GOT3 (cell line): ENCODE data around the gene AK8.

Experiments used
- DNase-seq: peaks from one replicate; lab custom pipeline; 2025; ENCODE audit warnings: mixed read lengths; lab: John Stamatoyannopoulos, UW

The AK8 gene

DNA sequence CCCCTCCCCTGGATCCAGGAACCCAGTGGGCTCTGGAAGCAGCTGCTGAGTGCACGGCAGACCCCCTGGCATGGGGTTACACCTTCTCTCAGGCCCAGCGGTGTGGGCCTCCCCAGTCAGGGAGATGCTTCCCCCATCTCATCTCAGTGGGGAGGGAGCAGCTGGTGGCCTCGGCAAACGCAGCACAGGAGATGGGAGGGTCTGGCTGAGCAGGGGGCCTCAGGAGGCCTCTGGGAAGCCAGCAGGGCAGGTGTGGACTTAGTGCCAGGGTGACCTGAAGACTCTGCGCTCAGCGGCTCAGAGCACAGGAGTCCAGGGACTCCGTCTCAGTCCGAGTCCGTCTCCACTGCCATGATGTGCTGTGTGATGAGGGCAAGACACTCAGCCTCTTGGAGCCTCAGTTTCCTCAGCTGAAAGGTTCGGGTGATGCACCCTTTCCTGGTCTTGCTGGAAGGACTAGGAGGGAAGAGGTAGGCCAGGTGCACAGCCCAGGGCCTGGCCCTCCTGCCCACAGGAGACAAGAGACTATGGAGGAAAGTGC lies 107.2 kb downstream of the AK8 start:
- DNase-seq: no peak

DNA sequence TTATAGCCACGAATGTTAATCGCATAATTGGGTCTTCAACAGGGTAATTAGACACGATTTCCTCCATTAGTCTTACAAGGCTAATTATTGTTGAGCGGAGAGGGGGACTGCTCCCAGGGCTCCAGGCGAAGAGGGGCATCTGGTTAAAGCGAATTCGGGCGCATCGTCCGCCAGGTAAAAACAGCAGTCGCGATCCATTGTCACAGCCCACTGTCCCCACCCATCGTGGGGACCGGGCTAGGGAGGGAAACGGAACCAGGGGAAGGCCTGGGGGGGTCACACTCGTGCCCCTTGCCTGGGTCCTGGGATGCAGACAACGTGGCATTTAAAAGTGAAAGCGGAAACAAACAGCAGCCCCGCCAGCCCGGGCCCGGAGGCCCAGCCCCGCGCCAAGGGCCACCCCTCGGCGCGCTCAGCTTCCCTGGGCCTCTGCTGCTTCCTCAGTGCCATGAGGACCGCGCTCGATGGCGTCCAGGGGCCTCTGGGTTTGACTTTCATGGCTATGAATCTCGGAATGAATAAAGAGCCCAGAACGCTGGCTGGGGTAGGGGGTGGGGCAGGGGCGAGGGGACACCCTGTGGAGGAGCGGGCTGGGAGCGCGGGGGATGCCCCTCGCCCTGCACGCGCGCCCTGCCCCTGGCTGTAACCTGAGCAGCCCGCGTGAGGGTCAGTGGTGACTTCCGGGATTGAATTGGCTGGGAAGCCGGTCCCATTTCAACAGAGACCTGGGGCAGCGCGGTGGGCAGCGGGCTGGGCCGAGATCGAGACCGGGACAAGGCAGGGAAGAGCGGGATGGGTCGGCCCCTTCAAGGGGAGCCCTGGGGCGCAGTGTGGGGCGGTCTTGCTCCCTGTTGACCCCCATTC lies 107.9 kb downstream of the AK8 start:
- no peak for DNase-seq

DNA sequence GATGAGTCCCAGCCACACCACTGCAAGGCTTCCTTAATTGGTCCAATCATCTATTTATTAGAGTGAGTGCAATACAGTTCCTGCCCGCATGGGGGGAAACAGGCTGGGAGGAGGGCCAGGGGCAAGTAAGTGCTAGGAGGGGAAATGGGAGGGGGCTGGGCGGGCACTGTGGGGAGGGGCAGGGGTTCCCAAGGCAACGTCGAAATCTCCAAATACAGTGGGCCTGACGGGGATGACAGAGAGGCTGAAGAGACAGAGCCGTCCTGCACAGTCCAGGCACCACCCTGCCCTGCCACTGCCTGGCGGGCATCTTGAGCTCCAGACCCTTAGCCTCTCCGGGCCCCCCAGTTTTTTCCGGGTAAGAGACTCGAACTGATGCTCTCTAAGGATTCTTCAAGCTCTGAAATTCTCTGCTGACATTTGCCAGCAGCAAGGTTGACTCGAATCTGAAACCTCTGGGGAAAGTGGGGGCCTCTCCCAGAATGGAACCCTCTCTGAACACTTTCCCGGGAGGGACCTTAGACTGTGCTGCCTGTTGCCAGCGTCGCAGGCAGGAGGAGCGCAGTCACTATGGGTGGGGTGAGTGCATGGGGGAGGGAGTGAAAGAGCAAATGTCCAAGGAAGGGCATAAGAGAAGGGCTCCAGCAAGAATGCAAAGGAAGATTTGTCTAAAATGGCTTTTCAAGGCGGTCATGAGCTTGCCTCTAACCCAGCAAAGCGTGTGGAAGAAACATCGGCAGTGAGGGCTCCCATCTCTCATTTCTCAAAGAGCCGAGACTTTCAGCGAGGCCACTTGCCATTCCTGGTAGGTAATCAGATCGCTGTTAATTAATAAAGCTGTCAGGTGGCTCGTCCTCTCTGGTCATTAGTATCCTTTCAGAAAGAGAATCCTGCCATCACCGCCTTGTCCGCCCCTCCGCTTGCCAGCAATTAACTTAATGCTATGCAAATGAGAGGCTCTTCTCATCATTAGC lies 108.9 kb downstream of the AK8 start:
- no peak for DNase-seq

DNA sequence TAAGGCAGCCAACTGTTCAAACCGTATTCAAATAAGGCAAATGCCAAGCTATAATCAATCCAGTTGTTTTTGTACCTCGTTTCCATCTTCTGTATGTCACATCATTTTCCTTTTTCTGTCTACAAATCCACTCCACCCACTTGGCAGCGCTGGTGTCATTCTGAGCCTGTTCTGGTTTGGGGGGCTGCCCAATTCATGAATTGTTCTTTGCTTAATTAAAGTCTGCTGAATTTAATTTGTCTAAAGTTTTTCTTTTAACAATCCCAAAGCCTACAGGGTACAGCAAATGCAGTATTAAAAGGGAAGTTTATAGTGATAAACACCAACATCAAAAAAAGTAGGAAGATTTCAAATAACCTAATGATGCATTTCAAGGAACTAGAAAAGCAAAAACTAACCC lies 114.5 kb downstream of the AK8 start:
- DNase-seq: no peak

DNA sequence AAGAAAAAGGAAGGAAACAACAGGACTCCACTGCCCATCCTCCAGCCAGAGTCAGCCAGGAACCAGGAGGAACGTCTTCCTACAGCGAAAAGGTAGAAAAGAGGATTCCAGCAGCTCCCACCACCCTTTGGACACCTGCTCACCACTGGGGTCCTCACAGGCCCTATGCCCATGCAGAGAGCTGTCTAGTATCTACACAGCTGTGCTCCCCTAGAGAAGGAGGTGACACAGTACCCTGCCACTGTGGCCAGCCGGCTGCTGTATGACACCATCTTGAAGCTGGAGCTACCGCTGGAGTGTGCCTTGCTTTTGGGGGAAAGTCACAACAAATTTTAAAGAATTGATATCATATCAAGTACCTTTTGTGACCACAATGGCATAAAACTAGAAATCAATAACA lies 115.2 kb downstream of the AK8 start:
- no peak for DNase-seq

DNA sequence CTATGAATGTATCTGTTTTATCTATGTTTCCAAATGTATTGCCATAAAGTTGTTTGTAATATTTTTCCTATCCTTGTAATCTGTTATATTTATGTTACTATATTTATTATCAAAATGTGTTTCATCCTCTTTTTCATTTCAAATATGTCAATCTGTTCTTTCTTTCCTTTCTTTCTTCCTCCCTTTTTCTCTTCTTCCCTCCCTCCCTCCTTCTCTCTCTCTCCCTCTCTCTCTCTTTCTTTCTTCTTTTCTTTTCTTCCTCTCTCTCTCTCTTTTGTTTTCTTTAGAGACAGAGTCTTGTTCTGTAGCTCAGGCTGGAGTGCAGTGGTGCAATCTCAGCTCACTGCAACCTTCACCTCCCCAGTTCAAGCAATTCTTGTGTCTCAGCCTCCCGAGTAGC lies 116.5 kb downstream of the AK8 start:
- DNase-seq: no peak

DNA sequence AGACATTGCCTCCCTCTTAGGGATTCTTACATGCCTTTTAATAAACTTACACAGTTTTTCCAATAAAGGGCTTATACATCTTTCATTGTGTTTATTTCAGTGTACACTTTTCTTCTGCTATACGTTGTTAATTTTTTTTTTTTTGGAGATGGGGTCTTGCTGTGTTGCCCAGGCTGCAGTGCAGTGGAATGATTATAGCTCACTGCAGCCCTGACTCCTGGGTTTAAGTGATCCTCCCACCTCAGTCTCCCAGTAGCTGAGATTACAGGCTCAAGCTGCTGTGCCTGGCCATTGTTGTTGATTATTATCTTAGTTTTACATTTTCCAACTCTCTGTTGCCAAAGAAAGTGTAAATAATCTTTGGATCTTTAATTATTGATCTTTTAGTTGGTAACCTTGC lies 118.0 kb downstream of the AK8 start:
- DNase-seq: no peak

DNA sequence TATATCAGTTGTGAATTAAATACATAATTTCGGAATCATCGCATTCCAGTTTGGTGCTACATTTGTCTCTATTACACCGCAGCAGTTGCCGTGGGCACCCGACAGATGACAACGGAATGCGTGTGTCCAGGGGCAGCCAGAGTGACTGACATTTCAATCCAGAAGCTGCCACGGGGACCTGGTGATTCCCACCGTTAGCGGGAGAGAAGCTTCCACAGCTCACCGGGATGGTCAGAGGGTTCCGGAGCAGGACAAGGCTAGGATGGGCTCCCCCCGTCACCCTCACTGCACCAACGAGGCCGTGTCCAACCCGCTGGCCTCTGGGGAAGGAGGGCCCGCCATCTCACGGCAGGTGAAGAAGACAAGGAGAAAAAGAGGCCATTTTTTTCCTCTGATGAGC lies 121.1 kb downstream of the AK8 start:
- DNase-seq: no peak

DNA sequence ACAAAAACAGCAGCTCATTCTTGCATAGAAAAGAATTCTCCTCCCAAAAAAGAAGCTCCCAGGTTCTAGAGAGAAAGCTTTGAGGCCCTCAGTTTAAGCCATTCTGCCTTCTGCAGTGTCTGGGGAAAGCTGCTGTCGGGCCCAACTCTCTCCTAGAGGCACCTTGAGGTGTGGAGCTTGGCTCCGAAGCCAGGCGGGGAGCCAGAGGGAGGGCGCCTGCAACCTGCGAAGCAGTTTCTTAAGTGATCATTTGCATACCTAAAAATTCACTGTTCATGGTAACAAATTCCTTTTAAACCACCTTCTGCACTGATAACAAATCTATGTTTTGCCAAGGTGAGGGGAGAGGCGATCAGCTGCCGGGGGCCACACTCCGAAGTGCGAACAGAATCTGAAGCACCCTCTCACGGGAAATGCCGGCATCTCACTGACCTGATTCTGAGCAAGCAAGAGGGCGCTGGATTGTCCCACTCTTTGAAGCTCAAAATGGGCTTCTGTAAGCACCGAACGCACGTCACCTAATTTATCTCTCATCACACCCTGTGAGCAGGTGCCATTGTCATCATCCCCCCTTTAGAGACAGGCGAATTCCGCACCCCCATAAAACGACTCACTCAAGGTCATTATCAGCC lies 121.8 kb downstream of the AK8 start:
- DNase-seq: no peak

DNA sequence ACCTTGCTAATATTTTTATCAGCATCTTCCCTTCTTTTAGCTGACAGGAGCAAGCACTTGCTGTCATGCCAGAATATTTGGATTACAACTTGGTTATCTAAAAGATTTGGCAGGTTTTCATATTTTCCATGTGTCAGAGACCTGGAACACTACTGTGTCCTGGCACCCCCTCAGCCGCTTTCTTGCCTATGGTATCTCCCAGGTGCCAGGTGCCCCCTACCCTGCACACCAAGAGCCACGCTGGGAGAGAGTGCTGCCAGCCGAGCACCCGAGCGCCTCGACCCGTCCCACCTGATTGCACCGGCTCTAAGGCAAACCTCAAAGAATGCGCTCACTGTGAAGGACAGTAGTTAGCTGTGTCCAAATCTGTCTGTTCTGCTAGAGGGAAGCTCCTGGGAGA lies 123.0 kb downstream of the AK8 start:
- no peak for DNase-seq

DNA sequence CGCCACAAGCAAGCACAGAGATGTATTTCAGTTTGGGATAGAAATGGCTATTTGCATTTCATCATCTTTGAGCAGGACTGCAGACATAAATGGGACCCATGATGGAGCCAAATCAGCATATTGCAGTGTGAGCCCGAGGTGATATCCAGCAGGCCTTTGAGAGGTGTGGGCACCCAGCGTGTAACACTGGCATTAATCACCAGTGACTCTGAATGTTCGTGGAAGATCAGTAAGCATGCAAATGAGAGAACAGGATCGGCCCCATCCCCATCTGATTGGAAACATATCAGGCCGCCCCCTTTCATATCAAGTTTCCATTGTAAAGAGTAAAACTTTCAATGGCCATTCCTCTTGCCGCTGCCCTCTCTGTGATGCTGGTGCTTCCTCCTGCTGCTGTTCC lies 123.8 kb downstream of the AK8 start:
- DNase-seq: no peak

DNA sequence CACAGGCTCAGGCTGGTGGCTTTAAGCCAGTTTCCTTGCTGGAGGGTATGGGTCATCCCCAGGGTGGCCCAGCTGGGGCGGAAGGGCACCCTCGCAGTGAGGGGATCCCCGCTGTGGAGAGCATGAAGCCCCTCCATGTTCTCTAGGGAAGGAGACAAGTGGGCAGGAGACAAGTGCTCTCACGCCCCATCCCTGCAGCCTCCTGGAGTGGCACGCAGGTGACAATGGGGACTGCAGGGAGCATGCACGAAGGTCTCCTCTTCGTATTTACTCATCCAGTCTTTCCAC lies 124.5 kb downstream of the AK8 start:
- DNase-seq: no peak

DNA sequence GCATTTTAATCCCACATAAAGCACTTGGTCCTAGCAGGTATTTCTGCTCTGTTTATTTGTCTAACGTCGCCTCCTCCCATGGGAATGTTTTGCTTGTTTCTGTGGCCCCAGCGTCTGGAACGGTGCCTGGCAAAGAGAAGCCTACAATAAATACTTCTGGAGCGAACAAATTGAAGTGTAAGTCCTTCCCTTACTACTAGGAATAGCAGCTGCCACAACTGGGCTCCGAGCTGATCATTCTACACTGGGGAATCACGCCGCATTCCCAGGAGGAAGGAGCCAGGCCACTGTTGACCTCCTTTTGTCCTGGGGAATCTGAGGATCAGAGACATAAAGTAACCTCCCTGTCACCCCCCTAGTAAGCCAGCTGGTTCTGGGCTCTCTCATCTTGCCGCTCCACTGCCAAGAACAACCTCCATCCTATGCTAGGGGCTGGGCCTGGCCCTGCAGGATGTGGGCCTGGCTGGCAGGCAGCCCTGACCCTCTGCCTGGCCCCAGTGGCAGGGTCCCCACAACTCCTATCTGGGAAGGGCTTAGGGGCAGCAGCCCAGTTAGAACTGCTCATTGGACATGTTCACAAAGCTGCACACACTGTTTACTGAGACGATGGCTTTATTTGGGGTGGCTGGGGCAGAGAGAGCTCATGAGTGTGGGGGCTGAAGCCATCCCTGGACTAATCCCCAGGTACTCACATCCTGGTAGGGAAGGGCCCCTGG lies 125.0 kb downstream of the AK8 start:
- DNase-seq: no peak

DNA sequence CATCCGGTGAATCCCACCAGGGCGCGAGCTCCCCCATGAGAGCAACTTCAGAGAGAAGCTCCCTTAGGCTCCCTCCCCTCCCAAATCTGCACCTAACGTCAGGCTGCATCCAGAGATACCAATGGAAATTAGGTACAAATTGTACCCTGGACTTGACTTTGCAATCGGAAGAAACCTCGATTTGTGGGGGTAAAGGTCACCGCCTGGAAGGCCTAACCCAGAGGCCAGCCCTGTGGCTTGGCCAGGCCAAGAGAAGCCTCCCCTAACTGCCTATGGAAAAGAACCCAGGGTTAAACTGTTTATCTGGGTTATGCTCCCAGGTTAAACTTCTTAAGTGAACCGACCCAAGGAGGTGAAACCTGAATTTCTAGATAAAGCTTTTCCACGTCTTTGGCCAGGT lies 127.4 kb downstream of the AK8 start:
- no peak for DNase-seq

DNA sequence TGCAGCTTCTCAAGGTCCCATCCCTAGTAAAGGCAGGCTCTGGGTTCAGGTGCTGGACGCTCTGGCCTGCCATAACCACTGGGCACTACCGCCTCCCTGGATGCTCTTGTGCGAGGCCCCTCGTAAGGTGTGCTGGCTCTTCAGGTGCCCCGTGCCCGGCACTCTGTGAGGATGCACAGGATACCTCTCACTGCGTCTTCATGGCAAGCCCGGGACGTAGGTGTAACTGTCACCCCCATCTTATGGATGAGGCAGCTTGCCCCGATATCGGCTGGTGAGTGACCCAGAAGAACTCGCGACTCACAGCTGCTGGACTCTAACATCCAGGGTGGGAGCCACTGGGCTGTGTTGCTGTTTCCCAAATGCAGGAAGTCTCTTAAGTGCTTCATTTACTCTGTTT lies 128.8 kb downstream of the AK8 start:
- no peak for DNase-seq

DNA sequence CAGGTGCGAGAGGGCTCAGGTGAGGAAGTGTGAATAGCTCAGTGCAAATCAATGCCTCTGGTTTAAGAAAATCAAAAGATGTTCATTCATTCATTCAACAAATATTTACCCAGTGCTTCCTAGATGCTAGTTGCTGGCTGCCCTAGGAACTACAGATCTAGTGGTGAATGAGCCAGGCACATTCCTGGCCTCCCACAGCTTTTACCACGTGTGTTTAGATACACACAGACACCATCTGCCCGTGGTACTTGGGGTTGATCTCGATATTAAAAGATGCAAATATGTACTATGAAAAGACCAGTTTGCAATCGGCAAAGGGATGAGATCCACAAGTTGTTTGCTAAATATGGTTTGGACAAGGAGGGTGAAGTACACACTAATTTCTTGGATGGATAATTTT lies 129.6 kb downstream of the AK8 start:
- no peak for DNase-seq

DNA sequence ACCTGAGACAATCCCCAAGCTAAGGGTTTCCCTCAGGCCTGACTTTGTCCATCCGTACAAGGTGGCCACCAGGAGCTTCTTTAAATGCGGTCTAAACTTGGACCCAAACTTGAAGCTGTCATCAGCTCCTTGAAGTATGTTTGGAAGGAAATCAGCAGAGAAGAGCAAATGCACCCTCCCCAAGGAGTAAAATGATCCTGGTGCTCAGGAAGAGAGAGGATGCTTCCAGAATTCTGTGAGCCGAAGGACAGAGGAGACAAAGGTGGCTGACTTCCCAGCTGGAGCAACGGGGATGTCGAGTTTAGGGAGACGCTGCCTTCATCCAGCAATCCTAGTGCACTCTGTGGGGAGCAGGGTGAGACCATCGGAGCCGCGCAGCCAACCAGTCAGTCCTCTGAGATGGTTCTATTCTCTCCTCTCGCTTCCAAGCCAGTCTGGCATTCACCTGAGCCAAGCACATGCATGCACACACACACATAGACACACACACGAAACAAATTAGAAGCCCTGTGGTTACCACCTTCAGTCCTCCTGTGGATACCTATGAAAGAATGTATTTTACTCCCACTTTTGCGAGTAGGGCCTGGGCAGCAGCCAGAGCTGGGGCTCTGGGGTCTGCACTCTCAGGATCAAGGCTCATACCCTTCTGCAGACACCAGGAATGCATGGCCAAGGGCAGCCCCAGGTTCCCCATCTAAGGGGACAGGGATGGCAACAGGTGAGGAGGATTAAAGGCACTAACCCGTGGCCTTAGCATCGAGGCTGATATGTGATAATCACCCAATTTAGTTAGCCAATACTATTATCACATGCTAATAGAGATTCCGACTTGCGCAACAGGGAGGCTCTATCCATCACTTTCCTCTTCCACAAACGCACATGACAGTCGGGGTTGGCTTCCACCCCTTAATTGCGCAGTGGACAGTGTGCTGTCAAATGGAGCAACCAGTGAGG lies 132.1 kb downstream of the AK8 start:
- no peak for DNase-seq

DNA sequence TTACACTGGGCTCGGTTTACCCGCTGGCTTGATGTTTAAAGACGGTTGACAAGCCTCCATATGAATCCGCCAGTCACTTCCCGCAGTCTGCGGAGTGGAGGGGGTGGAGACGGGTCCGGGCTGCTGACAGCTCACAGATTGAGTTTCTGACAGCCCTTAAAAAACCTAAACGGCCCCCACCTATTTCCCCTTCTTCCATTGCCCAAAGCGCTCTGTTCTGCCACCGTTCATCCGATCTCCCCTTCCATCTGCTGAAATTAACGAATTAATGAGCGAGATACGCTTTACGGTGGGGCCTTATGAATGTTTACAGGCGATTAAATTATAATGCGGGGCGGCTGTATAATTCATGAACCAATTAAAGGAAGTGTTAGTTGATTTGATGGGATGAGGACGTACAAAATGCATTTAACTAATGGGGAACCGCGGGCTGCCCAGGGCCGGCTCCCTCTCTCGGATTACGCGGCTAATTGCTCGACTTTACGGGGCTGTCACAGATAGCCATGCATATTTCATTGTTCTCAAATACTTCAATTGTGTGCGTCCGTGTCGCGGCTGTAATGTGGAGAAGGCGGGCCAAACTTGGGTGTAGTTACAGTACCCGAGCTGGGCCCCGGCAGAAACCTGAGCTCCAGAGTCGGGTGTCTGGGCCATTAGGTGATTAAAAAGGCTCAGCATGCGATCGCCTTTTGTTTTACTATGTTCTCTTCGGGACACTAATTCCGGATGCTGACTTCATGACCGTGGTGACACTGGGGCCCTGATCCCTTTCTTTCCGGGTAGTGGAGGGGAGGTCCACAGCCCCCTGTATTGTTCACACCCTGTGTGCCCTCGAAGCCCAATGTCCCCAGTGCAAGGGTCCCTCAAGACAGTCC lies 133.0 kb downstream of the AK8 start:
- no peak for DNase-seq

DNA sequence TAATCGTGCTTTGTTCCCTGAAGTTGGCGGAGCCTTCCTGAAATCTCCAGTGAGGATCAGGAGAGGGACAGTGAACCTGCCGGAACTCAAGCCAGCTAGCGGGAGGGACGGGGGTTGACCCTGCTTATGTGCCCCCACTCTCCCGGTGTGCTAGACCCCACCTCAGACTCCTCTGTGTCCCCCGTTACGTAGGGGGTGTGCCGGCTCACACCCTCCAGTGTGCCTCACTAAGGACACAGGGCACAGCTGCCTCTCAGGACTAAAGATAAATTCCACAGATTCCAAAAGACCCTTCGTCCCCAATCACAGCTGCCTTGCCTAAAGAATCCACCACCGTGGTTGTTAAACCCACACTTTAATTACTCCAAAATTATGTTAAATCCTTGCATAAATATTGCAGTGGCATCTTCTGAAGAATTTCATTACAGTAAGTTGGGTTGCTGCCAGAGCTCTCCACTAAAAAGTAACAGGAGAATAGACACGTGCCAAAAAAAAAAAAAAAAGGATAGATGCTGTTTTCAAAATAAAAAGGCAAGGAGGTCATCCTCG lies 134.1 kb downstream of the AK8 start:
- DNase-seq: no peak
